Neutrophil (primary cell): ENCODE data around the gene VPS37C.

Experiments
- H3K27ac ChIP-seq: fragments of 200-600 bp; sonication (generic); 2 replicates; pipeline ENCODE4 v1.5.1; 2016; ENCODE audit warnings: mild to moderate bottlenecking, moderate library complexity
- H3K27me3 ChIP-seq: fragments of 200-600 bp; sonication (generic); 2 replicates; pipeline ENCODE4 v1.6.0; 2016; ENCODE audit warnings: mild to moderate bottlenecking
- H3K36me3 ChIP-seq: fragments of 200-600 bp; sonication (generic); 2 replicates; pipeline ENCODE4 v1.5.1; 2017
- H3K4me1 ChIP-seq, 2 experiments: fragments of 200-600 bp in 1 of 2; sonication (generic) in 1 of 2; 1 replicate in 1 of 2; 2 replicates in 1 of 2; pipeline versions ENCODE4 v1.5.1 to v1.6.1; 2013 to 2016; ENCODE audit warnings: low read depth in 1 of 2, low read length in 1 of 2, mild to moderate bottlenecking in 1 of 2, moderate library complexity in 1 of 2; ENCODE audit not compliant: control insufficient read depth in 1 of 2, insufficient read depth in 1 of 2
- H3K4me3 ChIP-seq, 2 experiments: fragments of 200-600 bp in 1 of 2; sonication (generic) in 1 of 2; 1 replicate in 1 of 2; 2 replicates in 1 of 2; pipeline ENCODE4 v1.5.1; 2013 to 2016; ENCODE audit warnings: low read depth in 1 of 2, low read length in 1 of 2, mild to moderate bottlenecking in 1 of 2, moderate library complexity in 1 of 2
- H3K9me3 ChIP-seq: fragments of 200-600 bp; sonication (generic); 2 replicates; pipeline ENCODE4 v1.5.1; 2016
- CTCF ChIP-seq: fragments of 200-600 bp; sonication (generic); IDR thresholded peaks from 2 replicates; pipeline ENCODE4 v1.5.1; 2016; ENCODE audit warnings: antibody characterized with exemption

VPS37C gene

GRCh38 chr11:61123775-61124571 lies 37.3 kb downstream of the VPS37C start:
- Histone ChIP-seq H3K27me3 (no peaks in the 10 kb centered on the region), H3K4me1 (peaks cover 0 to 6% of the 10 kb centered on the region in 2 experiments), H3K27ac (no peak overlapping the region), H3K9me3 (no peaks in the 10 kb centered on the region), H3K4me3 (no peak overlapping the region), H3K36me3 (peaks cover 32% of the 10 kb centered on the region)
- TF ChIP-seq CTCF = no peak

DNA sequence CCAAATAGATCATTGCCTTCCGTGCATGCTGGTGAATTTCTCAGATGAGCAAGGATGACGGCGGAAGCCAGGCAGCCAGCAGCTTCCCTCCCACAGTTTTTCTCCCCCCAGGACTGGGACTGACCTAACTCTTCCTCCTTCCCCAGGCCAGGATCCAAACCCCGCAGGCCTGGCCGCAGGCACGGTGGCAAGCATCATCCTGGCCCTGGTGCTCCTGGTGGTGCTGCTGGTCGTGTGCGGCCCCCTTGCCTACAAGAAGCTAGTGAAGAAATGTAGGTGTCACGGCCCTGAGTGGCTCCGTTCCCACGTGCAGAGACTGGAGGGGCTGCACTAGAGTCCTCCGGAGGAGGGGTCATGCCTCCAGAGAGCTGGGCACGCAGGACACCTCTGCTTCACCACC lies 38.5 kb downstream of the VPS37C start:
- no peak for TF ChIP-seq CTCF
- Histone ChIP-seq H3K36me3 (peaks cover 20% of the 10 kb centered on the region), H3K27ac (no peak overlapping the region)

GRCh38 chr11:61121917-61122316 lies 39.3 kb downstream of the VPS37C start:
- no peak for TF ChIP-seq CTCF
- no peaks in the 10 kb centered on the region for H3K9me3 ChIP-seq
- peaks cover 12% of the 10 kb centered on the region for H3K36me3 ChIP-seq
- H3K27me3 ChIP-seq = no peaks in the 10 kb centered on the region
- H3K4me1 ChIP-seq = peaks cover 0 to 6% of the 10 kb centered on the region in 2 experiments
- H3K4me3 ChIP-seq = no peak overlapping the region
- no peak overlapping the region for H3K27ac ChIP-seq

More for the DNA sequence above, 38.5 kb downstream of the VPS37C start:
- H3K9me3 ChIP-seq = no peaks in the 10 kb centered on the region
- H3K4me3 ChIP-seq = no peak overlapping the region
- peaks cover 0 to 6% of the 10 kb centered on the region in 2 experiments for H3K4me1 ChIP-seq
- H3K27me3 ChIP-seq = no peaks in the 10 kb centered on the region

DNA sequence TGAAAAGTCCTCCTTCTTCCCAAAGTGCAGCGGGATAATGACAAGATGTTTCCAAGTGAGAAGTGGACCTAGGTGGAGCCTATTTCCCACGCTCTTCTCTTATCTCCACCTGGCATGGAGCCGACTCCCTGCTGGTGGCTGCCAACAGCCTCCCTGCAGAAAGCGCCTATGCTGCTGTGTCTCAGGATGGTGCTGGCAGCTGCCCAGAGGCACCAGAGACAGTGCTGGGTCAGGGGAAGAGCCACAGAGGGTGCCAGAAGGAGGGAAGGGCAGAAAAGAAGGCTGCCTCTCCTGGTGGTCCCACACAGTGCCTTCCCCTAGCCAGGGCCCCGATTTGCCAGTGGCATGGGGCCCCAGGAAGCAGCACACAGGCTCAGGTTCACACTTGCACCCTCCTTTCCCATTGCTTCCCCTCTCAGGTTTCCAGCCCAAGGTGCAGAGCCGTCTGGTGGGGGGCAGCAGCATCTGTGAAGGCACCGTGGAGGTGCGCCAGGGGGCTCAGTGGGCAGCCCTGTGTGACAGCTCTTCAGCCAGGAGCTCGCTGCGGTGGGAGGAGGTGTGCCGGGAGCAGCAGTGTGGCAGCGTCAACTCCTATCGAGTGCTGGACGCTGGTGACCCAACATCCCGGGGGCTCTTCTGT lies 39.9 kb downstream of the VPS37C start:
- H3K9me3 ChIP-seq = no peaks in the 10 kb centered on the region
- H3K36me3 ChIP-seq = peaks cover 5% of the 10 kb centered on the region
- peaks cover 0 to 6% of the 10 kb centered on the region in 2 experiments for H3K4me1 ChIP-seq
- H3K27me3 ChIP-seq = no peaks in the 10 kb centered on the region
- no peak overlapping the region for H3K4me3 ChIP-seq
- H3K27ac ChIP-seq = no peak overlapping the region
- no peak for TF ChIP-seq CTCF

GRCh38 chr11:61120706-61121191 lies 40.5 kb downstream of the VPS37C start:
- H3K27ac ChIP-seq = no peak overlapping the region
- H3K36me3 ChIP-seq = no peaks in the 10 kb centered on the region
- no peak overlapping the region for H3K4me3 ChIP-seq
- H3K27me3 ChIP-seq = no peaks in the 10 kb centered on the region
- H3K9me3 ChIP-seq = no peaks in the 10 kb centered on the region
- H3K4me1 ChIP-seq = peaks cover 0 to 6% of the 10 kb centered on the region in 2 experiments
- TF ChIP-seq CTCF = no peak
